A673 (cell line): ENCODE data around the gene C17orf100. TPM values are rescaled to one million over a fixed set of nuclear protein-coding genes. Genes with fewer than 3 reads are reported as not detected.

Experiments used
- BruUV-seq: library from RNA; stranded (reverse); fragments of 400-500 nt; replicated peaks from 2 replicates; lab custom pipeline; 2021; lab: Mats Ljungman, UMichigan
- CTCF ChIA-PET: fragments of 300-600 bp; sonication (Branson Sonifier 250); formaldehyde crosslinking; loops from one replicate; lab custom pipeline; 2022; ENCODE audit warnings: antibody characterized with exemption; lab: Charles Lee
- POLR2A ChIA-PET: fragments of 300-600 bp; sonication (Branson Sonifier 250); formaldehyde crosslinking; loops from one replicate; lab custom pipeline; 2022; ENCODE audit warnings: antibody characterized with exemption; ENCODE audit not compliant: low non-redundant PET; lab: Charles Lee
- DNase-seq: peaks from one replicate; pipeline ENCODE4 v3.0.0-alpha.2; 2015; ENCODE audit warnings: low spot score
- H3K27ac ChIP-seq: fragments of 200-600 bp; sonication (generic); 2 replicates; pipeline ENCODE4 v1.5.1; 2016; ENCODE audit warnings: mixed run types, low read depth, mild to moderate bottlenecking, mixed read lengths, antibody characterized with exemption, low read length; ENCODE audit not compliant: poor library complexity, severe bottlenecking
- H3K27me3 ChIP-seq: fragments of 200-600 bp; sonication (generic); replicated peaks from 2 replicates; pipeline ENCODE4 v1.6.1; 2017; ENCODE audit warnings: mixed run types, low read depth, mild to moderate bottlenecking, mixed read lengths, antibody characterized with exemption, low read length; ENCODE audit not compliant: insufficient read depth, poor library complexity
- H3K36me3 ChIP-seq: fragments of 200-600 bp; sonication (generic); 2 replicates; pipeline ENCODE4 v1.6.1; 2016; ENCODE audit warnings: mixed run types, mild to moderate bottlenecking, mixed read lengths, antibody characterized with exemption, low read length; ENCODE audit not compliant: insufficient read depth, poor library complexity, severe bottlenecking
- H3K4me1 ChIP-seq: fragments of 200-600 bp; sonication (generic); 2 replicates; pipeline ENCODE4 v1.6.1; 2017; ENCODE audit warnings: mixed run types, mild to moderate bottlenecking, mixed read lengths, antibody characterized with exemption, low read length; ENCODE audit not compliant: insufficient read depth, poor library complexity, severe bottlenecking
- H3K4me3 ChIP-seq: fragments of 200-600 bp; sonication (generic); 2 replicates; pipeline ENCODE4 v1.5.1; 2016; ENCODE audit warnings: low read depth, mixed run types, mild to moderate bottlenecking, mixed read lengths, low read length; ENCODE audit not compliant: poor library complexity, severe bottlenecking
- H3K9me3 ChIP-seq: fragments of 200-600 bp; sonication (generic); 2 replicates; pipeline ENCODE4 v1.6.1; 2016; ENCODE audit warnings: mixed run types, low read depth, mild to moderate bottlenecking, mixed read lengths, antibody characterized with exemption, low read length; ENCODE audit not compliant: poor library complexity, severe bottlenecking
- EZH2 ChIP-seq: fragments of 200-600 bp; sonication (generic); IDR thresholded peaks from 2 replicates; pipeline ENCODE4 v1.6.1; 2017; ENCODE audit warnings: borderline replicate concordance, low read depth, mild to moderate bottlenecking, mixed read lengths, antibody characterized with exemption, low read length; ENCODE audit not compliant: poor library complexity, severe bottlenecking
- intact Hi-C: fragments of 100-400 bp; cut with micrococcal nuclease; formaldehyde crosslinking; loops from one replicate; pipeline ENCODE4 v1.10.0; 2022; ENCODE audit not compliant: unreplicated experiment
- total RNA-seq: library from RNA; stranded (reverse); gene quantifications from 2 replicates; pipeline ENCODE4 v1.2.3, GENCODE V29; 2021
- TF ChIP-seq, protein P1 (sequence below): fragments of 300-800, 200-600 bp; sonication (generic); conservative IDR thresholded peaks from 2 replicates; pipeline ENCODE4 v1.5.1; 2017; ENCODE audit warnings: low read depth, mild to moderate bottlenecking, antibody characterized with exemption, low read length, moderate library complexity, mixed read lengths

The C17orf100 gene
- total RNA-seq, 1 experiment from 2014 or later, result 3.1 TPM

- Histone ChIP-seq H3K4me3 (no peak overlapping the region), H3K4me1 (no peaks in the 10 kb centered on the region), H3K36me3 (no peaks in the 10 kb centered on the region), H3K27me3 (peaks cover 13% of the 10 kb centered on the region), H3K27ac (no peak overlapping the region), H3K9me3 (no peaks in the 10 kb centered on the region)
- no TSS peak for BruUV-seq
- TF ChIP-seq EZH2, result no peak
- TF ChIP-seq, protein P1, sequence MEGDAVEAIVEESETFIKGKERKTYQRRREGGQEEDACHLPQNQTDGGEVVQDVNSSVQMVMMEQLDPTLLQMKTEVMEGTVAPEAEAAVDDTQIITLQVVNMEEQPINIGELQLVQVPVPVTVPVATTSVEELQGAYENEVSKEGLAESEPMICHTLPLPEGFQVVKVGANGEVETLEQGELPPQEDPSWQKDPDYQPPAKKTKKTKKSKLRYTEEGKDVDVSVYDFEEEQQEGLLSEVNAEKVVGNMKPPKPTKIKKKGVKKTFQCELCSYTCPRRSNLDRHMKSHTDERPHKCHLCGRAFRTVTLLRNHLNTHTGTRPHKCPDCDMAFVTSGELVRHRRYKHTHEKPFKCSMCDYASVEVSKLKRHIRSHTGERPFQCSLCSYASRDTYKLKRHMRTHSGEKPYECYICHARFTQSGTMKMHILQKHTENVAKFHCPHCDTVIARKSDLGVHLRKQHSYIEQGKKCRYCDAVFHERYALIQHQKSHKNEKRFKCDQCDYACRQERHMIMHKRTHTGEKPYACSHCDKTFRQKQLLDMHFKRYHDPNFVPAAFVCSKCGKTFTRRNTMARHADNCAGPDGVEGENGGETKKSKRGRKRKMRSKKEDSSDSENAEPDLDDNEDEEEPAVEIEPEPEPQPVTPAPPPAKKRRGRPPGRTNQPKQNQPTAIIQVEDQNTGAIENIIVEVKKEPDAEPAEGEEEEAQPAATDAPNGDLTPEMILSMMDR, result no peak
- CTCF ChIA-PET, result no interaction called here
- intact Hi-C loops, result no loop called here
- DNase-seq, result no peak
- POLR2A ChIA-PET, result no interaction called here
These were observed 23.0 kb downstream of the C17orf100 start for GRCh38 chr17:6674586-6674985.

DNA sequence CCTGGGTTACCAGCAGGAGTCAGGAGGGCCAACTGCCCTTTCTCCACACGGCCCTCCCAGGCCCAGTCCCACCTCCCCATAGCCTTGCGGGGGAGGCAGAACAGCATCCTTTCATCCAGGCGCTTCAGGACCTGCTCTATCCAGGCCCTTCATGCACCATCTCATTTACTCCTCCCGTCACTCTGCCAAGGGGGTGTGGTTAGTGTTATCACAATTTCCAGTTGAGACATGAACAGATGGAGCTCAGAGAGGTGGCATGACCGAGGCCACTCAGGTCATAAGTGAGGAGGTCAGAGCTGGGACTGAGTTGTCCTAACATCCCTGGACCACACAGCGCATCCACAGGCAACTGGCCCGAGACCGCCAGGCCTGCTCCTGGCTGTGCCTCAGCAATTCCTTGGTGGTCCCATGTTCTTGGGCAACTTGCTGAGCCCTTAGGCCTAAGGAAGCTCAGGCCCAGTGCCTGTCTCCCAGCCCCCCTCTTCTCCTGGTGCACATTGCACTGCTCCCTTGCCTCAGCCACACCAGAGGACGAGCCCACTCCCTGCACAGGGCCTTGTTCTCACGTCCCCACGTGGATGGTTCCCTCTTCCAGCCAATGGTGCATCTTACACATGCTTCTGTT is 23.8 kb downstream of the C17orf100 start:
- BruUV-seq, result no TSS peak
- CTCF ChIA-PET, result no interaction called here
- H3K9me3 ChIP-seq, result no peaks in the 10 kb centered on the region
- POLR2A ChIA-PET, result no interaction called here
- DNase-seq, result no peak
- H3K27me3 ChIP-seq, result peaks cover 12% of the 10 kb centered on the region
- no peak overlapping the region for H3K27ac ChIP-seq
- H3K4me1 ChIP-seq, result no peaks in the 10 kb centered on the region
- no peak for TF ChIP-seq EZH2
- TF ChIP-seq, protein P1, result no peak
- no peaks in the 10 kb centered on the region for H3K36me3 ChIP-seq
- H3K4me3 ChIP-seq, result no peak overlapping the region
- intact Hi-C loops, result no loop called here

GRCh38 chr17:6676802-6677157 is 25.2 kb downstream of the C17orf100 start:
- Histone ChIP-seq H3K36me3 (no peaks in the 10 kb centered on the region), H3K9me3 (no peaks in the 10 kb centered on the region), H3K4me1 (no peaks in the 10 kb centered on the region), H3K4me3 (no peak overlapping the region), H3K27me3 (peaks cover 16% of the 10 kb centered on the region), H3K27ac (no peak overlapping the region)
- DNase-seq, result no peak
- intact Hi-C loops, result no loop called here
- POLR2A ChIA-PET, result no interaction called here
- CTCF ChIA-PET, result no interaction called here
- no TSS peak for BruUV-seq
- no peak for TF ChIP-seq EZH2
- TF ChIP-seq, protein P1, result no peak
